Spleen (tissue), 11 donors: Measurements from ENCODE around the gene NPAS2. TPM values are rescaled to one million over a fixed set of nuclear protein-coding genes. Genes with fewer than 3 reads are reported as not detected.

Experiments
- DNase-seq: peaks from one replicate; pipeline ENCODE4 v3.0.0-alpha.2; 2020
- H3K27ac ChIP-seq, 8 donors: fragments of 200-600 bp; sonication (generic) in 7 of 8; 1 replicate in 4 of 8; 2 replicates in 4 of 8; pipeline versions ENCODE4 v1.5.0 to v1.8.0; 2016 to 2021; ENCODE audit warnings: inconsistent platforms in 4 of 8, mild to moderate bottlenecking in 4 of 8, moderate library complexity in 1 of 8
- H3K27me3 ChIP-seq, 7 donors: fragments of 200-600 bp; sonication (generic) in 6 of 7; replicated peaks in 1 of 7; 1 replicate in 4 of 7; 2 replicates in 3 of 7; pipeline versions ENCODE4 v1.5.0 to v1.8.0; 2016 to 2021; ENCODE audit warnings: inconsistent platforms in 3 of 7, mild to moderate bottlenecking in 1 of 7
- H3K36me3 ChIP-seq, 6 donors: fragments of 200-600 bp; sonication (generic) in 5 of 6; 1 replicate in 4 of 6; 2 replicates in 2 of 6; pipeline versions ENCODE4 v1.5.0 to v1.8.0; 2016 to 2021; ENCODE audit warnings: inconsistent platforms in 2 of 6
- H3K4me1 ChIP-seq, 6 donors: fragments of 200-600 bp; sonication (generic) in 5 of 6; 1 replicate in 3 of 6; 2 replicates in 3 of 6; pipeline versions ENCODE4 v1.5.0 to v1.8.0; 2016 to 2021; ENCODE audit warnings: inconsistent platforms in 3 of 6
- H3K4me3 ChIP-seq, 8 donors: fragments of 200-600 bp; sonication (generic) in 7 of 8; 1 replicate in 4 of 8; 2 replicates in 4 of 8; pipeline versions ENCODE4 v1.5.0 to v1.8.0; 2016 to 2021; ENCODE audit warnings: inconsistent platforms in 4 of 8, mild to moderate bottlenecking in 4 of 8, moderate library complexity in 2 of 8
- H3K9me3 ChIP-seq, 8 donors: fragments of 200-600 bp; sonication (generic) in 7 of 8; 1 replicate in 4 of 8; 2 replicates in 4 of 8; pipeline versions ENCODE4 v1.5.0 to v1.8.0; 2016 to 2021; ENCODE audit warnings: inconsistent platforms in 4 of 8
- CTCF ChIP-seq, 11 experiments: fragments of 200-600 bp in 7 of 11; fragments of 450-650 bp in 4 of 11; sonication (generic) in 4 of 11; IDR thresholded peaks in 8 of 11; conservative IDR thresholded peaks in 3 of 11; 1 replicate in 7 of 11; 2 replicates in 4 of 11; pipeline versions ENCODE4 v1.4.0 to v1.8.0; 2016 to 2021; ENCODE audit warnings: antibody characterized with exemption in 11 of 11, inconsistent platforms in 4 of 11, mild to moderate bottlenecking in 1 of 11
- POLR2A ChIP-seq, 3 donors: fragments of 450-650 bp; IDR thresholded peaks; one replicate each; pipeline ENCODE4 v1.5.1; 2017; ENCODE audit warnings: antibody characterized with exemption in 3 of 3, mild to moderate bottlenecking in 1 of 3
- POLR2AphosphoS5 ChIP-seq, 3 donors: sonication (generic); formaldehyde crosslinking; IDR thresholded peaks; one replicate each; pipeline ENCODE4 v1.5.1; 2017; ENCODE audit warnings: antibody characterized with exemption in 3 of 3
- WGBS, 5 donors: extraction: QIAGEN DNeasy Blood & Tissue Kit in 3 of 5; methylation state at CpG; one replicate each; pipeline versions ENCODE4 v1.1.5 to v1.1.7; 2013 to 2018; 5-methylcytosine and 5-hydroxymethylcytosine counted together
- intact Hi-C: fragments of 100-400 bp; cut with DNase I; formaldehyde crosslinking; loops from one replicate; pipeline ENCODE4 v1.15.0; 2023; ENCODE audit warnings: low total_unique reads
- polyA plus RNA-seq, 3 donors: library from polyadenylated mRNA; stranded (reverse); fragments of 200-250 nt; gene quantifications; one replicate each; pipeline ENCODE4 v1.2.1, GENCODE V29; 2013
- total RNA-seq, 7 donors: library from RNA; depleted of rRNA in 3 of 7; stranded (reverse); fragments of >200 nt in 3 of 7; fragmentation: NEBNext Ultra II Directional in 4 of 7; extraction: Animal tissue kit (Norgen Biotek cat#: 25700) in 4 of 7; gene quantifications; one replicate each; pipeline versions ENCODE4 v1.1.0 to v1.2.1, GENCODE V29; 2016 to 2021
- donor health status: healthy with polysubstance abuse.
- donor health status: DM: no; HTN: no; CAD: no; lungs with moderate emphysema.
- donor health status: DM: no; HTN: no; CAD: no.
- donor health status: Bipolar disorder and iron deficiency.
- donor health status: healthy.
- donor health status: DM: no; HTN: no; CAD: no.
- donor health status: DM: yes; HTN: yes; CAD: no.

The NPAS2 gene
- total and polyA plus RNA-seq, 10 donors, result 2.4 to 24.1 (median 8.4) TPM

GRCh38 chr2:101026923-101027469 is 207.1 kb downstream of the NPAS2 start:
- 89 to 94% (median 90%) methylated on average over 15 of the region's 15 CpGs for WGBS, 5 donors
- Histone ChIP-seq H3K4me3 (no peak overlapping the region), H3K27me3 (no peaks in the 10 kb centered on the region), H3K9me3 (no peaks in the 10 kb centered on the region), H3K36me3 (peaks cover 0 to 100% (median 3%) of the 10 kb centered on the region in 6 donors), H3K4me1 (no peaks in the 10 kb centered on the region), H3K27ac (no peak overlapping the region)
- intact Hi-C loops, result no loop called here
- TF ChIP-seq POLR2AphosphoS5 (IDR thresholded peaks at IDR 0.05) (peak in 2 of 3 donors; percentile 29 to 46), CTCF (IDR thresholded peaks at IDR 0.05 in 8 of 11, conservative IDR thresholded peaks at IDR 0.05 in 3 of 11) (no peak)
- no peak for DNase-seq

GRCh38 chr2:101027852-101028251 is 207.9 kb downstream of the NPAS2 start:
- no peaks in the 10 kb centered on the region for H3K4me1 ChIP-seq
- DNase-seq, result no peak
- peaks cover 0 to 100% (median 0%) of the 10 kb centered on the region in 6 donors for H3K36me3 ChIP-seq
- no peak for TF ChIP-seq CTCF (IDR thresholded peaks at IDR 0.05 in 8 of 11, conservative IDR thresholded peaks at IDR 0.05 in 3 of 11)
- TF ChIP-seq POLR2AphosphoS5 (IDR thresholded peaks at IDR 0.05), result no peak
- no peak for TF ChIP-seq POLR2A (IDR thresholded peaks at IDR 0.05)
- H3K27ac ChIP-seq, result no peak overlapping the region
- no peaks in the 10 kb centered on the region for H3K9me3 ChIP-seq
- 92 to 97% (median 95%) methylated on average over 8 of the region's 8 CpGs for WGBS, 5 donors
- intact Hi-C loops, result no loop called here
- H3K4me3 ChIP-seq, result no peak overlapping the region
- no peaks in the 10 kb centered on the region for H3K27me3 ChIP-seq

- Histone ChIP-seq H3K27me3 (no peaks in the 10 kb centered on the region), H3K9me3 (no peaks in the 10 kb centered on the region), H3K27ac (no peak overlapping the region), H3K4me1 (no peaks in the 10 kb centered on the region), H3K36me3 (peaks cover 0 to 100% (median 14%) of the 10 kb centered on the region in 6 donors), H3K4me3 (no peak overlapping the region)
- DNase-seq, result no peak
- no peak for TF ChIP-seq CTCF (IDR thresholded peaks at IDR 0.05 in 8 of 11, conservative IDR thresholded peaks at IDR 0.05 in 3 of 11)
- TF ChIP-seq POLR2AphosphoS5 (IDR thresholded peaks at IDR 0.05), result no peak
- TF ChIP-seq POLR2A (IDR thresholded peaks at IDR 0.05), result no peak
- intact Hi-C loops, result no loop called here
- 74 to 87% (median 82%) methylated on average over 10 of the region's 10 CpGs for WGBS, 5 donors
These were observed 211.1 kb downstream of the NPAS2 start for GRCh38 chr2:101030866-101031554.

- no peak overlapping the region for H3K27ac ChIP-seq
- TF ChIP-seq POLR2AphosphoS5 (IDR thresholded peaks at IDR 0.05), result no peak
- no peak for TF ChIP-seq POLR2A (IDR thresholded peaks at IDR 0.05)
- TF ChIP-seq CTCF (IDR thresholded peaks at IDR 0.05 in 8 of 11, conservative IDR thresholded peaks at IDR 0.05 in 3 of 11), result no peak
- peaks cover 0 to 100% (median 15%) of the 10 kb centered on the region in 6 donors for H3K36me3 ChIP-seq
- no peak for DNase-seq
- H3K9me3 ChIP-seq, result no peaks in the 10 kb centered on the region
- WGBS, 5 donors, result 86 to 92% (median 90%) methylated on average over 14 to 15 of the region's 15 CpGs
- intact Hi-C loops, result no loop called here
- no peak overlapping the region for H3K4me3 ChIP-seq
- H3K27me3 ChIP-seq, result no peaks in the 10 kb centered on the region
- H3K4me1 ChIP-seq, result no peaks in the 10 kb centered on the region
These were observed 212.3 kb downstream of the NPAS2 start for GRCh38 chr2:101032084-101032776.
